SU-DHL-6 (cell line): Measurements from ENCODE around the gene HOXD10.

Experiments
- H2AFZ ChIP-seq: fragments of 200-600 bp; sonication (generic); 2 replicates; pipeline ENCODE4 v1.6.1; 2014; ENCODE audit warnings: low read depth, mild to moderate bottlenecking, moderate library complexity, mixed read lengths, antibody characterized with exemption, low read length; ENCODE audit not compliant: severe bottlenecking
- H3F3A ChIP-seq: fragments of 200-600 bp; shearing (Covaris generic); 2 replicates; pipeline ENCODE4 v1.6.0; 2016; ENCODE audit warnings: antibody characterized with exemption, mild to moderate bottlenecking; ENCODE audit not compliant: insufficient read depth
- H3K27ac ChIP-seq: fragments of 200-600 bp; sonication (generic); 2 replicates; pipeline ENCODE4 v1.5.1; 2016; ENCODE audit warnings: low read depth, mild to moderate bottlenecking, low read length, moderate library complexity, mixed read lengths
- H3K27me3 ChIP-seq: fragments of 200-600 bp; sonication (generic), shearing (Covaris generic); 2 replicates; pipeline ENCODE4 v1.6.0; 2014; ENCODE audit warnings: mild to moderate bottlenecking, low read length
- H3K36me3 ChIP-seq: fragments of 200-600 bp; sonication (generic); 2 replicates; pipeline ENCODE4 v1.6.1; 2014; ENCODE audit warnings: mild to moderate bottlenecking, low read length, mixed read lengths
- H3K4me2 ChIP-seq: fragments of 300-600, 200-600 bp; shearing (Covaris generic), sonication (generic); 2 replicates; pipeline ENCODE4 v1.6.0; 2014; ENCODE audit warnings: low read length, low read depth, mild to moderate bottlenecking; ENCODE audit not compliant: poor library complexity, severe bottlenecking
- H3K4me3 ChIP-seq: fragments of 200-600 bp; sonication (generic); 2 replicates; pipeline ENCODE4 v1.5.1; 2014; ENCODE audit warnings: antibody characterized with exemption, low read length, mild to moderate bottlenecking, mixed read lengths; ENCODE audit not compliant: insufficient read depth, poor library complexity, severe bottlenecking
- H3K79me2 ChIP-seq: fragments of 200-600 bp; sonication (generic); 2 replicates; pipeline ENCODE4 v1.6.1; 2014; ENCODE audit warnings: mild to moderate bottlenecking, low read length, moderate library complexity; ENCODE audit not compliant: insufficient read depth
- H3K9ac ChIP-seq: fragments of 200-600 bp; sonication (generic); 2 replicates; pipeline ENCODE4 v1.7.0; 2014; ENCODE audit warnings: mild to moderate bottlenecking, low read length
- H3K9me2 ChIP-seq: fragments of 200-600 bp; sonication (generic); replicated peaks from 2 replicates; pipeline ENCODE4 v1.6.1; 2014; ENCODE audit warnings: low read length; ENCODE audit not compliant: insufficient read depth
- H3K9me3 ChIP-seq: fragments of 200-600 bp; sonication (generic); 2 replicates; pipeline ENCODE4 v1.6.1; 2014; ENCODE audit warnings: low read length, mixed read lengths; ENCODE audit not compliant: insufficient read depth
- H4K20me1 ChIP-seq: fragments of 200-600 bp; sonication (generic); 2 replicates; pipeline ENCODE4 v1.6.1; 2014; ENCODE audit warnings: low read depth, mild to moderate bottlenecking, antibody characterized with exemption, low read length, moderate library complexity, mixed read lengths
- EZH2phosphoT487 ChIP-seq: fragments of 200-600 bp; sonication (generic), shearing (Covaris generic); conservative IDR thresholded peaks from 2 replicates; pipeline ENCODE4 v1.6.1; 2018; ENCODE audit warnings: mild to moderate bottlenecking, antibody characterized with exemption, low read length, moderate library complexity, mixed read lengths
- TF ChIP-seq, protein P1 (sequence below): fragments of 200-600 bp; sonication (generic); IDR thresholded peaks from one replicate; pipeline ENCODE4 v1.5.1; 2017; ENCODE audit warnings: antibody characterized with exemption, mild to moderate bottlenecking, low read length, moderate library complexity; ENCODE audit not compliant: insufficient read depth, poor library complexity, severe bottlenecking

Gene HOXD10

DNA sequence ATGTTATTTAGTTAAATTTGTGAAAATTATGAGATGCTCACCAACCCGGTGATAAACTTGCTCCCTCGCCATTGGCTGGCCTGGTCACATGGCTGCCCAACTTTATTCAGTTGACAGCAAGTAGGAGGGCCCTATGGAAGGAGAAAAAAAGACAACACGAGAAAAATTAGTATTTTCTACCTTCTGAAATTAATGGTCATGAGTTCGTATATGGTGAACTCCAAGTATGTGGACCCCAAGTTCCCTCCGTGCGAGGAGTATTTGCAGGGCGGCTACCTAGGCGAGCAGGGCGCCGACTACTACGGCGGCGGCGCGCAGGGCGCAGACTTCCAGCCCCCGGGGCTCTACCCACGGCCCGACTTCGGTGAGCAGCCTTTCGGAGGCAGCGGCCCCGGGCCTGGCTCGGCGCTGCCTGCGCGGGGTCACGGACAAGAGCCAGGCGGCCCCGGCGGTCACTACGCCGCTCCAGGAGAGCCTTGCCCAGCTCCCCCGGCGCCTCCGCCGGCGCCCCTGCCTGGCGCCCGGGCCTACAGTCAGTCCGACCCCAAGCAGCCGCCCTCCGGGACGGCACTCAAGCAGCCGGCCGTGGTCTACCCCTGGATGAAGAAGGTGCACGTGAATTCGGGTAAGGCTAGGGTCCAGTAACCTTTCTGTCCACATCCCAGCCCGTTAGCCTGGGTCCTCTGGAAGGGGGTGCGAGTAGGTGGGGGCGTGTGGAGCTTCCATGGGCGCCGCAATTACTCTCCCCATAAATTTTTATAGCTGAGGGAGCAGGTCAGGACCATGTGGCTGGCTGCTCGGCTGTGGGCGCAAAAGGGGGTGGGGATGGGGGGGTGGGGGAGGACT lies 35.1 kb downstream of the HOXD10 start, which contains the start of gene HOXD4:
TSS of gene HOXD4 (plus strand) at position 109 of the 846 bp plus-strand sequence. CDS start at position 193, 84 bp downstream.
- Histone ChIP-seq H3K4me3 (no peak within 1 kb of the TSS), H3K9ac (no peak within 1 kb of the TSS), H3K27me3 (no peaks in the 10 kb centered on the region)

DNA sequence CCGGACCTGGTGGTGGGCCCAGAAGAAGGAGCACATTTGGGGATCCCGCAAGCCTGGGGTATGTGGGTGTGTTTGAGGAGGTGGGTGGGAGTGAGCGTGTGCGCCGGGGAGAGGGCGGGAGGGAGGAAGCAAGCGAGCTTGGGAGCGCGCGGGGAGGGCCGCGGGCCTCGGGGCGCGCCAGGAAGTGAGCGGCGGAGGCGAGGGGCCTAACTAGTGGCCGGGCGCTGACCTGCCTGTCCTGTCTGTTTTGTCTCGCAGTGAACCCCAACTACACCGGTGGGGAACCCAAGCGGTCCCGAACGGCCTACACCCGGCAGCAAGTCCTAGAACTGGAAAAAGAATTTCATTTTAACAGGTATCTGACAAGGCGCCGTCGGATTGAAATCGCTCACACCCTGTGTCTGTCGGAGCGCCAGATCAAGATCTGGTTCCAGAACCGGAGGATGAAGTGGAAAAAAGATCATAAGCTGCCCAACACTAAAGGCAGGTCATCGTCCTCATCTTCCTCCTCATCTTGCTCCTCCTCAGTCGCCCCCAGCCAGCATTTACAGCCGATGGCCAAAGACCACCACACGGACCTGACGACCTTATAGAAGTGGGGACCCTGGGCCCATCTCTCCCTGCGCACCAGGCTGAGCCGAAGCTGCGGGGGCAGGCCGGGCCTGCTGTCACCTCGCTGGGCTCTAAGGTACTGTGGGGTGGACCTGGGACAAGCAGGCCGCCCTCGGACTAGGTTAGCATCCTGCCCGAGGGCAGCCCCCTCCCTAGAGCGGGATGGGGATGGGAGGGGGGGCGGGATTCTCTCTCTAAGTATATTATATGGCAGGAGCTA lies 36.0 kb downstream of the HOXD10 start:
- no peaks in the 10 kb centered on the region for H3K9me2 ChIP-seq
- no peaks in the 10 kb centered on the region for H4K20me1 ChIP-seq
- no peaks in the 10 kb centered on the region for H3K79me2 ChIP-seq
- H3K4me3 ChIP-seq: no peak overlapping the region
- no peak overlapping the region for H2AFZ ChIP-seq
- TF ChIP-seq EZH2phosphoT487: no peak
- TF ChIP-seq, protein P1, sequence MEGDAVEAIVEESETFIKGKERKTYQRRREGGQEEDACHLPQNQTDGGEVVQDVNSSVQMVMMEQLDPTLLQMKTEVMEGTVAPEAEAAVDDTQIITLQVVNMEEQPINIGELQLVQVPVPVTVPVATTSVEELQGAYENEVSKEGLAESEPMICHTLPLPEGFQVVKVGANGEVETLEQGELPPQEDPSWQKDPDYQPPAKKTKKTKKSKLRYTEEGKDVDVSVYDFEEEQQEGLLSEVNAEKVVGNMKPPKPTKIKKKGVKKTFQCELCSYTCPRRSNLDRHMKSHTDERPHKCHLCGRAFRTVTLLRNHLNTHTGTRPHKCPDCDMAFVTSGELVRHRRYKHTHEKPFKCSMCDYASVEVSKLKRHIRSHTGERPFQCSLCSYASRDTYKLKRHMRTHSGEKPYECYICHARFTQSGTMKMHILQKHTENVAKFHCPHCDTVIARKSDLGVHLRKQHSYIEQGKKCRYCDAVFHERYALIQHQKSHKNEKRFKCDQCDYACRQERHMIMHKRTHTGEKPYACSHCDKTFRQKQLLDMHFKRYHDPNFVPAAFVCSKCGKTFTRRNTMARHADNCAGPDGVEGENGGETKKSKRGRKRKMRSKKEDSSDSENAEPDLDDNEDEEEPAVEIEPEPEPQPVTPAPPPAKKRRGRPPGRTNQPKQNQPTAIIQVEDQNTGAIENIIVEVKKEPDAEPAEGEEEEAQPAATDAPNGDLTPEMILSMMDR: no peak
- H3F3A ChIP-seq: no peaks in the 10 kb centered on the region
- no peak overlapping the region for H3K4me2 ChIP-seq
- no peak overlapping the region for H3K27ac ChIP-seq
- H3K9me3 ChIP-seq: no peaks in the 10 kb centered on the region
- H3K27me3 ChIP-seq: no peaks in the 10 kb centered on the region
- no peaks in the 10 kb centered on the region for H3K36me3 ChIP-seq
- H3K9ac ChIP-seq: no peak overlapping the region

More for the DNA sequence above, 35.1 kb downstream of the HOXD10 start, which contains the start of gene HOXD4:
- Histone ChIP-seq H3K9me2 (no peaks in the 10 kb centered on the region), H2AFZ (no peak within 1 kb of the TSS), H3K27ac (no peak within 1 kb of the TSS), H3K79me2 (no peaks in the 10 kb centered on the region), H3K36me3 (no peaks in the 10 kb centered on the region), H3K9me3 (no peaks in the 10 kb centered on the region), H3K4me2 (no peak within 1 kb of the TSS), H3F3A (no peaks in the 10 kb centered on the region), H4K20me1 (no peaks in the 10 kb centered on the region)
- no peak for TF ChIP-seq EZH2phosphoT487
- TF ChIP-seq, protein P1: no peak

DNA sequence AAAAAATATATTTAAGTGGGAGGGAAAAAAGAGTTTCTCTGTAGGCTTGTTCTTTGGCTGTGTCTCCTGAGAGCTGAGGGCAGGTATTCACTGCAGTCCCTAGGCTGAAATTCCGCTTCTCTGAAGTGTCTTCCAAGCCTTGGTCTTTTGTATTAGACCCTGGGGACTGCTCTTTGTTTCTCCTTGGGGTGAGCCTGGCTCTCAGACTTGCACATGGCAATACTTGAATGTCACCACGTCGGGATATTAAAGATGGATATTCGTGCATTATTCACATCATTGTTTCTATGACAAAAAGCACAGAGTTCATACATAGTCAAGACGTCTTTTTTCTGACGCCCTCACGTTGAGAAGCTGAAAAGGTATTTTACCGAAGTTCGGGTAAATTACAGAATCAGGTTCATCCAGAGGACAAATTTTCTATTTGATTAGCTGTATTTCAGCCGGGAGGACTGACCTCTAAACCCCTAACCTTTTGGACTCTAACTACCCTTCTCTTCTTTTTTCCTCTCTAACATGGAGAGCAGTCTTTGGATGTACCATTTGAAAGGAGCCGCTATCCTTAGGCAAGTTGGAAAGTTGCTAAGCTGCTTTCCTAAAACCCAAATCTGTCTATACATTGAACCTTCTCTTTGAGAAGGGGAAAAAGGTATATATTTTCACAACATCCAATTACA lies 38.1 kb downstream of the HOXD10 start:
- Histone ChIP-seq H3K27ac (no peak overlapping the region), H3K9me3 (no peaks in the 10 kb centered on the region), H3F3A (no peaks in the 10 kb centered on the region), H3K4me3 (no peak overlapping the region), H3K79me2 (no peaks in the 10 kb centered on the region), H2AFZ (no peak overlapping the region), H3K27me3 (no peaks in the 10 kb centered on the region), H3K4me2 (no peak overlapping the region), H4K20me1 (no peaks in the 10 kb centered on the region), H3K9me2 (no peaks in the 10 kb centered on the region), H3K36me3 (no peaks in the 10 kb centered on the region), H3K9ac (no peak overlapping the region)
- TF ChIP-seq EZH2phosphoT487: no peak
- TF ChIP-seq, protein P1: no peak
